Fibroblast of mammary gland (primary cell): ENCODE data around the gene TRIM28.

ENCODE experiments used
- DNase-seq: peaks from one replicate; pipeline ENCODE4 v3.0.0-alpha.2; 2010; ENCODE audit warnings: low read depth
- H3K4me3 ChIP-seq: 2 replicates; pipeline ENCODE4 v1.5.1; 2011; ENCODE audit warnings: low read depth, mild to moderate bottlenecking, low read length, moderate library complexity; ENCODE audit not compliant: control insufficient read depth
- TF ChIP-seq, protein P1 (sequence below): conservative IDR thresholded peaks from 2 replicates; pipeline ENCODE4 v1.5.1; 2011; ENCODE audit warnings: low read depth, low read length, inconsistent platforms; ENCODE audit not compliant: control insufficient read depth, insufficient read depth

The TRIM28 gene

DNA sequence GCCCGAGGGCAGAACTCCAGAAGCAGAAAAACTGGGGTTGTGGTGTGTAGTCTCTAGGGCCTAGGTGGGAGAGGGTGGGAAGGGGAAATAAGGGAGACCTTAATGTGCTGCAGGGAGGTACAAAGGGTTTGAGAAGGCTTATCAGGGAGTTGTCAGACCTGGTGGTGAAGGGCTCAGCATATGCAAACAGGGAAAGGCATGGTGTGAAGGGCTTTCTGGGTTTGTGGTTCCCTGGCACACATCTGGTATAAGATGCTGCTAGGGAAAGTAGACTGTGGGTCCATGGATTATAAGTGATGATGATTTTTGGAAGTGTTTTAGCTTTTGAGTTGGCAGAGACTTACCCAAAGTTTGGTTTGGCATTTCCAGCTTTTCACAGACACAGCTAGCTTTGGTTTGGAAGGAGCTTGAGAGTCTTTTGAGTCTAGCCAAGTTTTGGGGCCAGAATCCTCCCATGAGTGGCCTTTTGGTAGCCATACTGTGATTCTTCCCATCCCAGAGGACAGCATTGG, 2.2 kb downstream of the TRIM28 start:
- DNase-seq = no peak
- peak overlapping the region; percentile 74 for H3K4me3 ChIP-seq
- TF ChIP-seq, protein P1, sequence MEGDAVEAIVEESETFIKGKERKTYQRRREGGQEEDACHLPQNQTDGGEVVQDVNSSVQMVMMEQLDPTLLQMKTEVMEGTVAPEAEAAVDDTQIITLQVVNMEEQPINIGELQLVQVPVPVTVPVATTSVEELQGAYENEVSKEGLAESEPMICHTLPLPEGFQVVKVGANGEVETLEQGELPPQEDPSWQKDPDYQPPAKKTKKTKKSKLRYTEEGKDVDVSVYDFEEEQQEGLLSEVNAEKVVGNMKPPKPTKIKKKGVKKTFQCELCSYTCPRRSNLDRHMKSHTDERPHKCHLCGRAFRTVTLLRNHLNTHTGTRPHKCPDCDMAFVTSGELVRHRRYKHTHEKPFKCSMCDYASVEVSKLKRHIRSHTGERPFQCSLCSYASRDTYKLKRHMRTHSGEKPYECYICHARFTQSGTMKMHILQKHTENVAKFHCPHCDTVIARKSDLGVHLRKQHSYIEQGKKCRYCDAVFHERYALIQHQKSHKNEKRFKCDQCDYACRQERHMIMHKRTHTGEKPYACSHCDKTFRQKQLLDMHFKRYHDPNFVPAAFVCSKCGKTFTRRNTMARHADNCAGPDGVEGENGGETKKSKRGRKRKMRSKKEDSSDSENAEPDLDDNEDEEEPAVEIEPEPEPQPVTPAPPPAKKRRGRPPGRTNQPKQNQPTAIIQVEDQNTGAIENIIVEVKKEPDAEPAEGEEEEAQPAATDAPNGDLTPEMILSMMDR = no peak

DNA sequence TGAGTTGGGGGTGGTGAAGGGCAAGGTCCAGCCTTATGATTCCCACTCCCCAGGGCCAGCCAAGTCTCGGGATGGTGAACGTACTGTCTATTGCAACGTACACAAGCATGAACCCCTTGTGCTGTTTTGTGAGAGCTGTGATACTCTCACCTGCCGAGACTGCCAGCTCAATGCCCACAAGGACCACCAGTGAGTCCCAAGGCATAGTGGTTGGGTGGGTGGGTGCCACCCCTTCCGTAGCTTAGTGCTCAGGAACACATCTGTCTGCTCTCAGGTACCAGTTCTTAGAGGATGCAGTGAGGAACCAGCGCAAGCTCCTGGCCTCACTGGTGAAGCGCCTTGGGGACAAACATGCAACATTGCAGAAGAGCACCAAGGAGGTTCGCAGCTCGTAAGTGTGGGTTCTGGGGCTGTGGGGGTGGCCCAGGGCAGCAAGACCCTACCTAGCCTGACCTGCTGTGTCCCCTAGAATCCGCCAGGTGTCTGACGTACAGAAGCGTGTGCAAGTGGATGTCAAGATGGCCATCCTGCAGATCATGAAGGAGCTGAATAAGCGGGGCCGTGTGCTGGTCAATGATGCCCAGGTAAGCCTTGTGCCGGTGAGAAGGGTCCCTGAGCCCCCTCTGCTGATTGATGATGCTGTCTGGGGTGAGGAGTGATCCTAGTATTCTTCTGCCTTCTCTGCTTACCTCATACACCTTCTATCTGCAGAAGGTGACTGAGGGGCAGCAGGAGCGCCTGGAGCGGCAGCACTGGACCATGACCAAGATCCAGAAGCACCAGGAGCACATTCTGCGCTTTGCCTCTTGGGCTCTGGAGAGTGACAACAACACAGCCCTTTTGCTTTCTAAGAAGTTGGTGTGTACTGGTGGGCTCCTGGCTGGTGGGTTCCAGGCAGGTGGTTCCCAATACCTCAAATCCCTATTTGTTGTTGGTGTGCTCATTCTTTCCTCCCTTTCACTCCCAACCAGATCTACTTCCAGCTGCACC, 3.8 kb downstream of the TRIM28 start:
- TF ChIP-seq, protein P1 = no peak
- no peak for DNase-seq
- no peak overlapping the region for H3K4me3 ChIP-seq

DNA sequence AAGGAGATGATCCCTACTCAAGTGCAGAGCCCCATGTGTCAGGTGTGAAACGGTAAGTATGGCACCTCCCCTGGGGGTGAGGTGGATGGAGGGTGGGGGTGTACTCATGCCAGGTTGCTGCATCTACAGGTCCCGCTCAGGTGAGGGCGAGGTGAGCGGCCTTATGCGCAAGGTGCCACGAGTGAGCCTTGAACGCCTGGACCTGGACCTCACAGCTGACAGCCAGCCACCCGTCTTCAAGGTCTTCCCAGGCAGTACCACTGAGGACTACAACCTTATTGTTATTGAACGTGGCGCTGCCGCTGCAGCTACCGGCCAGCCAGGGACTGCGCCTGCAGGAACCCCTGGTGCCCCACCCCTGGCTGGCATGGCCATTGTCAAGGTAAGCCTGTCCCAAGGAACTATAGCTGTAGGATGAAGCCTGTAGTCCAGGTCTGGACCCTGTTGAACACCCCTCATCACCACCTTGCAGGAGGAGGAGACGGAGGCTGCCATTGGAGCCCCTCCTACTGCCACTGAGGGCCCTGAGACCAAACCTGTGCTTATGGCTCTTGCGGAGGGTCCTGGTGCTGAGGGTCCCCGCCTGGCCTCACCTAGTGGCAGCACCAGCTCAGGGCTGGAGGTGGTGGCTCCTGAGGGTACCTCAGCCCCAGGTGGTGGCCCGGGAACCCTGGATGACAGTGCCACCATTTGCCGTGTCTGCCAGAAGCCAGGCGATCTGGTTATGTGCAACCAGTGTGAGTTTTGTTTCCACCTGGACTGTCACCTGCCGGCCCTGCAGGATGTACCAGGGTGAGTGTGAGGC, 5.2 kb downstream of the TRIM28 start:
- TF ChIP-seq, protein P1 = no peak
- DNase-seq = no peak

DNA sequence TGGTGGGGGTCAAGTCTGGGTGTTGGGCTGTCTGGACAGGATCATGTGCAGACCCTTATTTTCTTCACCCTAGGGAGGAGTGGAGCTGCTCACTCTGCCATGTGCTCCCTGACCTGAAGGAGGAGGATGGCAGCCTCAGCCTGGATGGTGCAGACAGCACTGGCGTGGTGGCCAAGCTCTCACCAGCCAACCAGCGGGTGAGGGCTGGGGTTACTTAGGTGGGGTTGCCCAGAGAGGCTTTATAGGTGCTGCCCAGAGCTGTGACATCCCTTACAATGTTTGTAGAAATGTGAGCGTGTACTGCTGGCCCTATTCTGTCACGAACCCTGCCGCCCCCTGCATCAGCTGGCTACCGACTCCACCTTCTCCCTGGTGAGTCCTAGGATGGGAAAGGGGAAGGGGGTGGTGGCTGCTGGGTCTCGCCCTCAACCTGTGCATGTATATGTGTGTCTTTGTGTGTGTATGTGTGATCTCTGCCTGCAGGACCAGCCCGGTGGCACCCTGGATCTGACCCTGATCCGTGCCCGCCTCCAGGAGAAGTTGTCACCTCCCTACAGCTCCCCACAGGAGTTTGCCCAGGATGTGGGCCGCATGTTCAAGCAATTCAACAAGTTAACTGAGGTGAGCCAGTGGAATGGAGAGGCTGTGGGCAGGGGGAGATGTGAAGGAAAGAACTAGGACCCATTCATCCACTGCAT, 5.9 kb downstream of the TRIM28 start:
- H3K4me3 ChIP-seq = no peak overlapping the region

More for the DNA sequence above, 5.2 kb downstream of the TRIM28 start:
- H3K4me3 ChIP-seq = no peak overlapping the region

DNA sequence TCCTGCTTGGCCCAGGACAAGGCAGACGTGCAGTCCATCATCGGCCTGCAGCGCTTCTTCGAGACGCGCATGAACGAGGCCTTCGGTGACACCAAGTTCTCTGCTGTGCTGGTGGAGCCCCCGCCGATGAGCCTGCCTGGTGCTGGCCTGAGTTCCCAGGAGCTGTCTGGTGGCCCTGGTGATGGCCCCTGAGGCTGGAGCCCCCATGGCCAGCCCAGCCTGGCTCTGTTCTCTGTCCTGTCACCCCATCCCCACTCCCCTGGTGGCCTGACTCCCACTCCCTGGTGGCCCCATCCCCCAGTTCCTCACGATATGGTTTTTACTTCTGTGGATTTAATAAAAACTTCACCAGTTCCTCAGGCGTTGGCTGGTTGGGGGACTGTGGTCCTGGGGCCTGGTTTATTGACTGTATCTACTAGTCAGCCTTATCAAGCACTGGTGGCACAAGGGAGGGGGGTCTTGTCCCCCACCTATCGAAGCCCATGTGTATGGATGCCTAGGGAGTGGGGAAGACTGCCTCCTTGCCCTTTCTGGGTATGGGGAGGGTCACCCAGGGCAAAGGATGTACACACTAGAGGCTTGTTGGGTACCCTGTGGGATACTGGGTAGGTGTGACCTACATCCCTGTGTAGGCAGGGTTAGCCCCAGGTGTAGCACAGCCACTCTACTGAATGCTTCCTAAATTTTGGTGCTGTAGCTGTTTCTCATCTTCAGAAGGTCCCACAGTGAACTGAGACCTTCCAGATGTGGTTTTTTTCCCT, 6.7 kb downstream of the TRIM28 start:
- DNase-seq = no peak
- TF ChIP-seq, protein P1 = no peak
- no peak overlapping the region for H3K4me3 ChIP-seq

More for the DNA sequence above, 5.9 kb downstream of the TRIM28 start:
- TF ChIP-seq, protein P1 = no peak
- no peak for DNase-seq
